T-helper 1 cell treated with Interleukin-12 subunit alpha and Interleukin-12 subunit beta and Interleukin-4 antibody, amounts not matched to agents 30 μg/mL and 1 μg/mL, for 36 hours (primary cell): ENCODE results near the gene RNF168.
"Not testable (repeated sequence)": the region's sequence is repeated elsewhere in the genome, so short reads cannot be mapped to it uniquely, and the experiment has no call there.

Experiments
- H3K27ac Mint-ChIP-seq: one replicate; pipeline ENCODE4 v1.8.0; 2021; ENCODE audit warnings: mild to moderate bottlenecking, mixed read lengths
- H3K27me3 Mint-ChIP-seq: one replicate; pipeline ENCODE4 v1.8.0; 2021; ENCODE audit warnings: low read depth, mixed read lengths
- H3K36me3 Mint-ChIP-seq: one replicate; pipeline ENCODE4 v1.8.0; 2021; ENCODE audit warnings: low read depth, mixed read lengths
- H3K4me1 Mint-ChIP-seq: one replicate; pipeline ENCODE4 v1.8.0; 2021; ENCODE audit warnings: low read depth, mixed read lengths
- H3K4me3 Mint-ChIP-seq: one replicate; pipeline ENCODE4 v1.8.0; 2021; ENCODE audit warnings: mild to moderate bottlenecking, moderate library complexity, mixed read lengths
- H3K9me3 Mint-ChIP-seq: one replicate; pipeline ENCODE4 v1.8.0; 2021; ENCODE audit warnings: mixed read lengths

The RNF168 gene

GRCh38 chr3:196421668-196422067 lies 81.9 kb downstream of the RNF168 start:
- H3K4me1 Mint-ChIP-seq = peaks cover 12% of the 10 kb centered on the region
- not testable (repeated sequence) for H3K9me3 Mint-ChIP-seq, H3K27ac Mint-ChIP-seq, H3K4me3 Mint-ChIP-seq, H3K36me3 Mint-ChIP-seq, H3K27me3 Mint-ChIP-seq

- Mint-ChIP-seq H3K4me3 (no peak overlapping the region), H3K27me3 (no peaks in the 10 kb centered on the region), H3K27ac (no peak overlapping the region), H3K4me1 (peaks cover 10% of the 10 kb centered on the region), H3K36me3 (no peaks in the 10 kb centered on the region), H3K9me3 (no peaks in the 10 kb centered on the region)
Observed at GRCh38 chr3:196419386-196419785, 84.2 kb downstream of the RNF168 start.
